ENCODE measurements around the gene NSFL1C. TPM values are rescaled to one million over a fixed set of nuclear protein-coding genes. Genes with fewer than 3 reads are reported as not detected.

Gene NSFL1C
- total and polyA plus RNA-seq, 2 experiments from 2014 or later: 36.0 to 98.8 TPM

GRCh38 chr20:1469925-1470571 lies 3.4 kb upstream of the NSFL1C start:
- Histone ChIP-seq H3K36me3 (replicated peaks; ENCODE audit: insufficient read depth, low read depth) (no peaks in the 10 kb centered on the region), H3K27me3 (no peaks in the 10 kb centered on the region), H2AFZ (no peak overlapping the region), H3K4me1 (ENCODE audit: insufficient read depth) (peaks cover 29% of the 10 kb centered on the region), H3K27ac (peak overlapping the region; percentile 74), H3K4me3 (no peak overlapping the region), H3K9me2 (replicated peaks; ENCODE audit: insufficient read depth) (no peaks in the 10 kb centered on the region), H4K20me1 (ENCODE audit: insufficient read depth, poor library complexity, severe bottlenecking) (peaks cover 10% of the 10 kb centered on the region), H3K4me2 (peak overlapping the region; percentile 46), H3K79me2 (peaks cover 11% of the 10 kb centered on the region), H3K9me3 (ENCODE audit: low read depth) (no peaks in the 10 kb centered on the region)
- 32% methylated on average over 11 of the region's 11 CpGs for WGBS (ENCODE audit: low lambda C conversion rate, missing lambda C conversion rate)
- peak; percentile 95 for DNase-seq (ENCODE audit: low spot score)
- TF ChIP-seq CTCF (IDR thresholded peaks at IDR 0.05; ENCODE audit: poor library complexity): peak; percentile 85
- no peak for TF ChIP-seq EZH2phosphoT487 (IDR thresholded peaks at IDR 0.05; ENCODE audit: low read depth, severe bottlenecking, unreplicated experiment)

GRCh38 chr20:1469306-1469905 lies 2.8 kb upstream of the NSFL1C start:
- Histone ChIP-seq H3K4me2 (peak overlapping the region; percentile 46), H3K9me2 (replicated peaks; ENCODE audit: insufficient read depth) (no peaks in the 10 kb centered on the region), H3K4me1 (ENCODE audit: insufficient read depth) (peaks cover 34% of the 10 kb centered on the region), H3K79me2 (peaks cover 17% of the 10 kb centered on the region), H4K20me1 (ENCODE audit: insufficient read depth, poor library complexity, severe bottlenecking) (peaks cover 13% of the 10 kb centered on the region), H3K4me3 (no peak overlapping the region), H3K9me3 (ENCODE audit: low read depth) (no peaks in the 10 kb centered on the region), H3K36me3 (replicated peaks; ENCODE audit: insufficient read depth, low read depth) (no peaks in the 10 kb centered on the region), H2AFZ (no peak overlapping the region), H3K27me3 (no peaks in the 10 kb centered on the region), H3K27ac (peak overlapping the region; percentile 54)
- 78% methylated on average over 5 of the region's 9 CpGs for WGBS (ENCODE audit: low lambda C conversion rate, missing lambda C conversion rate)
- no peak for DNase-seq (ENCODE audit: low spot score)
- TF ChIP-seq EZH2 (IDR thresholded peaks at IDR 0.05; ENCODE audit: borderline replicate concordance): no peak
- no peak for TF ChIP-seq CTCF (IDR thresholded peaks at IDR 0.05; ENCODE audit: poor library complexity)
- no peak for TF ChIP-seq EZH2phosphoT487 (IDR thresholded peaks at IDR 0.05; ENCODE audit: low read depth, severe bottlenecking, unreplicated experiment)

GRCh38 chr20:1468117-1468624 lies 1.5 kb upstream of the NSFL1C start:
- no peaks in the 10 kb centered on the region for H3K9me2 ChIP-seq (replicated peaks; ENCODE audit: insufficient read depth)
- H3K79me2 ChIP-seq: peaks cover 30% of the 10 kb centered on the region
- H3K4me2 ChIP-seq: peak overlapping the region; percentile 69
- no peaks in the 10 kb centered on the region for H3K9me3 ChIP-seq (ENCODE audit: low read depth)
- no peaks in the 10 kb centered on the region for H3K27me3 ChIP-seq
- peak overlapping the region; percentile 89 for H3K27ac ChIP-seq
- H3K36me3 ChIP-seq (replicated peaks; ENCODE audit: insufficient read depth, low read depth): no peaks in the 10 kb centered on the region
- H4K20me1 ChIP-seq (ENCODE audit: insufficient read depth, poor library complexity, severe bottlenecking): peaks cover 21% of the 10 kb centered on the region
- no peak overlapping the region for H3K4me3 ChIP-seq
- WGBS (ENCODE audit: low lambda C conversion rate, missing lambda C conversion rate): 80% methylated on average over 7 of the region's 7 CpGs
- no peak for TF ChIP-seq CTCF (IDR thresholded peaks at IDR 0.05; ENCODE audit: poor library complexity)
- TF ChIP-seq EZH2 (IDR thresholded peaks at IDR 0.05; ENCODE audit: borderline replicate concordance): no peak
- TF ChIP-seq EZH2phosphoT487 (IDR thresholded peaks at IDR 0.05; ENCODE audit: low read depth, severe bottlenecking, unreplicated experiment): no peak
- no peak for DNase-seq (ENCODE audit: low spot score)
- H3K4me1 ChIP-seq (ENCODE audit: insufficient read depth): peaks cover 34% of the 10 kb centered on the region
- no peak overlapping the region for H2AFZ ChIP-seq

Measured in hepatocyte (in vitro differentiated cells).